Measurements from ENCODE around the gene TNFAIP8L1.

DNA sequence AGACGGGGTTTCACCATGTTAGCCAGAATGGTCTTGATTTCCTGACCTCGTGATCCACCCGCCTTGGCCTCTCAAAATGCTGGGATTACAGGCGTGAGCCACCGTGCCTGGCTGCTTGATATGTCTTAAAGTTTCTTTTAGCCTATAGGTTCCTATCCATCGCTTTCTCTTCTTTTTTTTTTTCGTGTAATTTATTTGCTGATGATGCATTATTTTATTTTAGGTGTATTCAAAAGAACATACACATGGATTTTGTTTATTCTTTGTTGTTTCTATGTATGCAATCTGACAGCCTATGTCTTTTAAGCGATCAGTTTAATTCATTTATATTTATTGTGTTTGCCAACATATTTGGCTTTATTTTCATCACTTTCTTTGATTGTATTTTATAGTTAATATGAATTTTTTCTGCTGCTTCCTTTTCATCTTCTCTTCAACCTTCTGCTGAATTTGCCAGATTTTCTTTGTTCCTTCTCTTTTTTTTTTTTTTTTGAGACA lies 26.0 kb upstream of the TNFAIP8L1 start:
- TF ChIP-seq POLR2A (IDR thresholded peaks at IDR 0.05; ENCODE audit: low read depth, low read length): no peak
- TF ChIP-seq POLR2AphosphoS5 (IDR thresholded peaks at IDR 0.05; ENCODE audit: low read depth, low read length): no peak
- TF ChIP-seq PAX5 (IDR thresholded peaks at IDR 0.05; ENCODE audit: insufficient read depth, low read length, severe bottlenecking): no peak
- no peak for TF ChIP-seq SPI1 (IDR thresholded peaks at IDR 0.05; ENCODE audit: low read depth, low read length)
- no peak for TF ChIP-seq TAF1 (IDR thresholded peaks at IDR 0.05; ENCODE audit: low read depth, low read length)
